HepG2 (cell line): ENCODE results near the gene ANKRD40. TPM values are rescaled to one million over a fixed set of nuclear protein-coding genes. Genes with fewer than 3 reads are reported as not detected.

Source experiments
- ATAC-seq: fragments of 200-7000 bp; cut with Tn5 transposase; 3 replicates; pipeline ENCODE4 v1.9.1; 2020; ENCODE audit warnings: mild to moderate bottlenecking, moderate library complexity
- BruUV-seq: library from RNA; stranded (reverse); fragments of 400-500 nt; replicated peaks from 2 replicates; lab custom pipeline; 2021; lab: Mats Ljungman, UMichigan
- CTCF ChIA-PET: fragments of 300-600 bp; formaldehyde crosslinking; extraction: SDS; loops from one replicate; lab custom pipeline; 2021; ENCODE audit warnings: low total read pairs, inconsistent platforms, low intra/inter-chr PET ratio; lab: Yijun Ruan, JAX
- POLR2A ChIA-PET: fragments of 350-600 bp; sonication (Branson Sonifier 250); formaldehyde crosslinking; loops from one replicate; lab custom pipeline; 2020; ENCODE audit warnings: antibody characterized with exemption, inconsistent platforms; lab: Yijun Ruan, JAX
- DNase-seq: peaks from one replicate; pipeline ENCODE4 v3.0.0-alpha.2; 2015; ENCODE audit warnings: low spot score
- FAIRE-seq: peaks from 3 replicates; lab custom pipeline; 2011; peaks lifted over from hg19 to GRCh38; lab: Jason Lieb, UNC
- H2AFZ ChIP-seq: one replicate; pipeline ENCODE4 v1.6.1; 2011; ENCODE audit warnings: low read length, inconsistent platforms
- H3K27ac ChIP-seq: fragments of 300-600 bp; 3 replicates; pipeline ENCODE4 v1.8.0; 2011; ENCODE audit warnings: mixed run types, mild to moderate bottlenecking, mixed read lengths, low read length, inconsistent platforms; ENCODE audit not compliant: insufficient read depth; ENCODE audit errors: extremely low read length
- H3K27me3 ChIP-seq, 2 experiments: fragments of 200-600 bp in 1 of 2; 2 replicates in 1 of 2; 3 replicates in 1 of 2; pipeline versions ENCODE4 v1.6.0 to v1.8.0; 2011; ENCODE audit warnings: low read length in 2 of 2, mild to moderate bottlenecking in 2 of 2, moderate library complexity in 2 of 2, inconsistent platforms in 1 of 2; ENCODE audit not compliant: insufficient read depth in 2 of 2, control insufficient read depth in 1 of 2
- H3K36me3 ChIP-seq, 2 experiments: fragments of 200-600 bp in 1 of 2; replicated peaks in 1 of 2; 2 replicates in 1 of 2; 3 replicates in 1 of 2; pipeline versions ENCODE4 v1.5.1 to v1.8.0; 2011; ENCODE audit warnings: low read length in 2 of 2, inconsistent platforms in 1 of 2; ENCODE audit not compliant: insufficient read depth in 2 of 2, control insufficient read depth in 1 of 2
- H3K4me1 ChIP-seq: 2 replicates; pipeline ENCODE4 v1.5.1; 2012; ENCODE audit warnings: low read length, inconsistent platforms; ENCODE audit not compliant: insufficient read depth
- H3K4me2 ChIP-seq: 2 replicates; pipeline ENCODE4 v1.6.0; 2011; ENCODE audit warnings: low read depth, low read length, inconsistent platforms
- H3K4me3 ChIP-seq, 3 experiments: fragments of 200-600 bp in 1 of 3; sonication (generic), shearing (Covaris generic) in 1 of 3; replicated peaks in 1 of 3; 2 replicates each; pipeline ENCODE4 v1.5.1; 2011 to 2016; ENCODE audit warnings: low read length in 3 of 3, inconsistent platforms in 2 of 3, low read depth in 2 of 3, mild to moderate bottlenecking in 2 of 3, control low read depth in 1 of 3, mixed read lengths in 1 of 3; ENCODE audit not compliant: insufficient read depth in 1 of 3
- H3K79me2 ChIP-seq: one replicate; pipeline ENCODE4 v1.6.1; 2011; ENCODE audit warnings: low read length, inconsistent platforms; ENCODE audit not compliant: insufficient read depth
- H3K9ac ChIP-seq: 2 replicates; pipeline ENCODE4 v1.6.0; 2011; ENCODE audit warnings: mild to moderate bottlenecking, low read depth, low read length, inconsistent platforms; ENCODE audit not compliant: insufficient read depth
- H3K9me3 ChIP-seq: 2 replicates; pipeline ENCODE4 v1.5.1; 2012; ENCODE audit warnings: mild to moderate bottlenecking, low read length
- H4K20me1 ChIP-seq: 2 replicates; pipeline ENCODE4 v1.6.0; 2011; ENCODE audit warnings: inconsistent platforms, mild to moderate bottlenecking, low read length, moderate library complexity; ENCODE audit not compliant: insufficient read depth
- ATAD3A ChIP-seq: sonication (generic); formaldehyde crosslinking; IDR thresholded peaks from 2 replicates; pipeline ENCODE4 v1.4.0; 2020; ENCODE audit warnings: missing genetic modification reagents
- FOSL2 ChIP-seq: sonication (generic); formaldehyde crosslinking; IDR thresholded peaks from 2 replicates; pipeline ENCODE4 v1.4.0; 2020; ENCODE audit warnings: missing genetic modification reagents
- GMEB1 ChIP-seq: sonication (generic); formaldehyde crosslinking; IDR thresholded peaks from 2 replicates; pipeline ENCODE4 v1.5.1; 2020; ENCODE audit warnings: missing genetic modification reagents, mild to moderate bottlenecking, borderline replicate concordance
- HDAC2 ChIP-seq: sonication (generic); formaldehyde crosslinking; IDR thresholded peaks from 2 replicates; pipeline ENCODE4 v1.4.0; 2020; ENCODE audit warnings: missing genetic modification reagents
- MAFK ChIP-seq, 2 experiments: IDR thresholded peaks in 1 of 2; conservative IDR thresholded peaks in 1 of 2; 2 replicates each; pipeline ENCODE4 v1.6.1; 2011; ENCODE audit warnings: improper control_type of control experiment in 2 of 2, low read length in 2 of 2
- PAF1 ChIP-seq: IDR thresholded peaks from 2 replicates; pipeline ENCODE4 v1.6.1; 2016; ENCODE audit warnings: missing genetic modification reagents, missing compliant biosample characterization
- PHF5A ChIP-seq: IDR thresholded peaks from one replicate; pipeline ENCODE4 v1.6.1; 2018; ENCODE audit warnings: low read depth, missing genetic modification reagents; ENCODE audit not compliant: unreplicated experiment
- TFDP2 ChIP-seq: sonication (generic); formaldehyde crosslinking; IDR thresholded peaks from 2 replicates; pipeline ENCODE4 v1.4.0; 2020; ENCODE audit warnings: missing genetic modification reagents
- ZNF770 ChIP-seq: sonication (generic); formaldehyde crosslinking; IDR thresholded peaks from 2 replicates; pipeline ENCODE4 v1.5.0; 2020; ENCODE audit warnings: mild to moderate bottlenecking, missing genetic modification reagents
- WGBS: methylation state at CpG from one replicate; pipeline ENCODE4 v1.1.6; 2017; ENCODE audit warnings: low lambda C conversion rate; 5-methylcytosine and 5-hydroxymethylcytosine counted together
- in situ Hi-C: cut with HindIII; loops from 2 replicates; pipeline ENCODE4 v1.10.0; 2017; ENCODE audit warnings: low pct_unique_long_range_greater_than_20kb; ENCODE audit not compliant: extremely low pct_ligation_motif_present
- intact Hi-C: fragments of 100-400 bp; cut with micrococcal nuclease; formaldehyde crosslinking; loops from one replicate; pipeline ENCODE4 v1.10.0; 2022; ENCODE audit not compliant: unreplicated experiment
- polyA plus RNA-seq, 8 experiments: library from polyadenylated mRNA; depleted of rRNA in 3 of 8; stranded (reverse) in 7 of 8; unstranded in 1 of 8; fragments of >200 nt; fragmentation: Illumina TruSeq in 4 of 8; extraction: Trizol in 4 of 8; gene quantifications; 2 replicates each; pipeline versions ENCODE4 v1.2.1 to v1.2.3, GENCODE V29; 2011 to 2016; ENCODE audit warnings: low read depth in 4 of 8, missing spikeins in 1 of 8, mixed read lengths in 1 of 8; ENCODE audit not compliant: insufficient read depth in 1 of 8
- total RNA-seq, 5 experiments: library from RNA; depleted of rRNA; stranded (reverse); fragments of >200 nt; fragmentation: Illumina TruSeq; extraction: Trizol; gene quantifications; 2 replicates each; pipeline ENCODE4 v1.2.3, GENCODE V29; 2016; ENCODE audit warnings: low read depth in 1 of 5

ANKRD40 gene
- total and polyA plus RNA-seq, 2 of the 13 experiments (the other 11 are each of a cell fraction or from before 2014, with no cell fraction given), result 35.0 to 46.4 TPM

GRCh38 chr17:50737118-50737698, 29.5 kb upstream of the ANKRD40 start:
- POLR2A ChIA-PET, result no interaction called here
- no peak for DNase-seq
- Histone ChIP-seq H3K9ac (no peak overlapping the region), H3K79me2 (peaks cover 91% of the 10 kb centered on the region), H3K36me3 (peaks cover 31 to 58% of the 10 kb centered on the region in 2 experiments), H3K4me2 (no peak overlapping the region), H2AFZ (no peak overlapping the region)
- TF ChIP-seq MAFK (conservative IDR thresholded peaks at IDR 0.05 in 1 of 2, IDR thresholded peaks at IDR 0.05 in 1 of 2; ENCODE audit: low read length in 2 of 2), result peak in 1 of 2 experiments; percentile 51; a peak in 2 of 4 replicates
- TF ChIP-seq FOSL2, result 0 out of 2 replicates have a peak, but pooled peaks have one; percentile 4
- TF ChIP-seq ATAD3A, result no peak
- no peak for TF ChIP-seq HDAC2
- no peak for TF ChIP-seq PHF5A (CRISPR knock-in tag)
- TF ChIP-seq PAF1 (CRISPR knock-in tag), result 0 out of 2 replicates have a peak, but pooled peaks have one; percentile 36
- TF ChIP-seq, all 625 proteins: peak for 3
- no TSS peak for BruUV-seq
- FAIRE-seq (no peak), ATAC-seq (peak; percentile 58)
- no peaks in the 10 kb centered on the region for H3K9me3 ChIP-seq
- in situ Hi-C loops (no loop called here), intact Hi-C loops (no loop called here)
- H3K4me1 ChIP-seq, result peaks cover 12% of the 10 kb centered on the region; the same call in 1 of the 2 replicates
- CTCF ChIA-PET, result no interaction called here
- no peak overlapping the region for H3K4me3 ChIP-seq
- peaks cover 65% of the 10 kb centered on the region for H4K20me1 ChIP-seq
- no peak overlapping the region for H3K27ac ChIP-seq
- WGBS, result 100% methylated on average over 2 of the region's 2 CpGs
- no peaks in the 10 kb centered on the region for H3K27me3 ChIP-seq

GRCh38 chr17:50735287-50735686, 27.6 kb upstream of the ANKRD40 start:
- peaks cover 75% of the 10 kb centered on the region for H4K20me1 ChIP-seq
- 92% methylated on average over 3 of the region's 3 CpGs for WGBS

More at GRCh38 chr17:50735287-50735686, 27.6 kb upstream of the ANKRD40 start:
- DNase-seq (no peak), ATAC-seq (no peak), FAIRE-seq (no peak)
- H3K79me2 ChIP-seq, result peaks cover 97% of the 10 kb centered on the region
- TF ChIP-seq TFDP2 (CRISPR knock-in tag), result no peak
- TF ChIP-seq ZNF770 (CRISPR knock-in tag), result 0 out of 2 replicates have a peak, but pooled peaks have one; percentile 55
- TF ChIP-seq GMEB1, result 0 out of 2 replicates have a peak, but pooled peaks have one; percentile 11
- CTCF ChIA-PET, result no interaction called here
- no peaks in the 10 kb centered on the region for H3K9me3 ChIP-seq
- no peaks in the 10 kb centered on the region for H3K27me3 ChIP-seq
- BruUV-seq, result no TSS peak
- H3K9ac ChIP-seq, result no peak overlapping the region
- no peak overlapping the region for H3K4me3 ChIP-seq
- H3K27ac ChIP-seq, result no peak overlapping the region
- H2AFZ ChIP-seq, result no peak overlapping the region
- no peak overlapping the region for H3K4me2 ChIP-seq
- in situ Hi-C loops, result no loop called here
- peaks cover 18 to 43% of the 10 kb centered on the region in 2 experiments for H3K36me3 ChIP-seq
- H3K4me1 ChIP-seq, result peaks cover 21% of the 10 kb centered on the region; the same call in 1 of the 2 replicates
- intact Hi-C loops, result no loop called here
- POLR2A ChIA-PET, result interaction anchor here (1.8 kb wide), 1 partner anchor 16 kb away, joined by 5 read pairs; the partner anchor contains the start of gene LUC7L3
